C4-2B (cell line): ENCODE data around the gene SHISA6.

Experiments
- H3K27ac ChIP-seq: fragments of 450-650 bp; 2 replicates; pipeline ENCODE4 v1.5.1; 2017
- CTCF ChIP-seq: fragments of 450-650 bp; conservative IDR thresholded peaks from 2 replicates; pipeline ENCODE4 v1.5.1; 2017; ENCODE audit warnings: mild to moderate bottlenecking
- ZFX ChIP-seq: fragments of 450-650 bp; IDR thresholded peaks from 2 replicates; pipeline ENCODE4 v1.6.1; 2017

Gene SHISA6

GRCh38 chr17:11240841-11241610 lies at the start of gene SHISA6:
Gene SHISA6 (plus strand): TSS chr17:11241213.
- no peak within 1 kb of the TSS for H3K27ac ChIP-seq
- TF ChIP-seq CTCF (no peak), ZFX (no peak)

- no peak overlapping the region for H3K27ac ChIP-seq
- no peak for TF ChIP-seq ZFX
- TF ChIP-seq CTCF: no peak
These were observed 45.2 kb upstream of the SHISA6 start for GRCh38 chr17:11195801-11196200.

GRCh38 chr17:11204991-11205390 lies 36.0 kb upstream of the SHISA6 start:
- H3K27ac ChIP-seq: no peak overlapping the region
- TF ChIP-seq CTCF: no peak
- no peak for TF ChIP-seq ZFX

- TF ChIP-seq ZFX (no peak), CTCF (no peak)
- H3K27ac ChIP-seq: no peak overlapping the region
These were observed 35.4 kb upstream of the SHISA6 start for GRCh38 chr17:11205659-11206058.

- TF ChIP-seq ZFX (no peak), CTCF (no peak)
- no peak overlapping the region for H3K27ac ChIP-seq
These were observed 31.1 kb upstream of the SHISA6 start for GRCh38 chr17:11209906-11210305.

- no peak overlapping the region for H3K27ac ChIP-seq
- TF ChIP-seq CTCF (no peak), ZFX (no peak)
These were observed 28.2 kb upstream of the SHISA6 start for GRCh38 chr17:11212792-11213191.

GRCh38 chr17:11216976-11217375 lies 24.0 kb upstream of the SHISA6 start:
- no peak for TF ChIP-seq CTCF
- no peak for TF ChIP-seq ZFX
- no peak overlapping the region for H3K27ac ChIP-seq
